ENCODE results near the gene TBX10.

DNA sequence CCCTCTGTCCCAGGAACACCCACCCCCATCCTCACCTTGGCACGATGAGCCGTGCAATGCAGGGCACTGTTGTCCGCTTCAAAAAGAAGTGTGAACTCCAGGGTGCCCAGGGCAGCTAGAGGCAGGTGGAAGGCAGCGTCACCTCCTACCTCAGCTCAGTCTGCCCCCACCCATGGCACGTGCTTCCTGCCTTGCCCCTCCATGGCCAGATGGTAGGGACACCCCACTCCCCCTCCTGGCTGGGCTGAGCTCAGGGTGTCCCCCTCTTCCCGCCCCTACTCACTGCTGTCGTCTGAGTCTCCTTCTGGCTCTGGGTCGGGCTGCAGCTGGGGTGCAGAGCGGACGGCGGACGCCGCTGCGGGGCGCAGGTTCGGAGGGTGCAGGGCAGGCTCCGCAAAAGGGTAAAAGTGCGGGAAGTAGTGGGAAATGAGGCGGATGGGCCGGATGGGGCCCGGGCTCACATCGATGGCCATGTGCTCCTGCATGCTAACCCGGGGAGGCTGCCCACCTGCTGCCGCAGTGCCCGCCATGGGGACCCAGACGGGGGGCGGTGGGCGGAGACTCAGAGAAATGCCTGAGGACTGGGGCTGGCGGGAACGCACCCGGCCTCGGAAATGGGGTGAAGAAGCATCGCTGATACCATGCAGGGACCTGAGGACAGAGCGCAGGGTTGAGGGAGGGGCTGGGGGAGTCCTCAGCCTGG is 23.7 kb downstream of the TBX10 start:
- no peak for TF ChIP-seq GATA2 (IDR thresholded peaks at IDR 0.05; ENCODE audit: low read depth, low read length)
- TF ChIP-seq GATA3 (IDR thresholded peaks at IDR 0.05; ENCODE audit: low read depth, low read length): no peak
